Measurements from ENCODE around the gene KRTAP1-4.

DNA sequence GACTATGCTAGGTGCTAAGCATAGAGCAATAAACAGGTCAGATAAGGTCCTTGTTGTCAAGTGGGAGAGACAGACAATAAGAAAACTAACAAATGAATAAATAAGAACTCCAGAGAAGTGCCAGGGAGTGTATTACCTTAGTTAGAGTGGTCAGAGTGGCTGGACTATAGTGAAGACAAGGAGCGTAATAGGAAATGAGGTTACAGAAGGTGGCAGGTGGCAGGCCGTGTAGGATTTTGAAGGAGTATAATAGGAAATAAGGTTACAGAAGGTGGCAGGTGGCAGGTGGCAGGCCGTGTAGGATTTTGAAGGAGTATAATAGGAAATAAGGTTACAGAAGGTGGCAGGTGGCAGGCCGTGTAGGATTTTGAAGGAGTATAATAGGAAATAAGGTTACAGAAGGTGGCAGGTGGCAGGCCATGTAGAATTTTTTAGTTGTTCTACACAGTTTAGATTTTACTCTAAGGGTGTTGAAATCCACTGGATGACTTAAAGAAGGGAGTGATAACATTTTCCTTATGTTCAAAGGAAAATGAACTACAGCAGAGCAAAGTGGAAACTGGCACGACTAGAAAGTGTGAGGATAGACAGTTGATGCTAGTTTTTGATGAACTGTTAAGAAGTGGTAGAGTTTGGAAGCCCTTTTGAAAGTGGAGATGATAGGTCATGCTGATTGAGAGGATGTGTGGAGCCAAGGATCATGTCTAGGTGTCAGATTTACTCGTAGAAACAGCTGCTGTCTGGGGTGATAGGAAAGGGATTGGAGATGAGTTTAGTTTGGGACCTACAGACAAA lies 17.5 kb downstream of the KRTAP1-4 start:
- TF ChIP-seq CTCF (conservative IDR thresholded peaks at IDR 0.05; ENCODE audit: low read depth, low read length) (no peak), EZH2 (IDR thresholded peaks at IDR 0.05; ENCODE audit: borderline replicate concordance, low read depth, low read length, poor library complexity, severe bottlenecking) (no peak)
